ENCODE data around the gene ADRA2C.

DNA sequence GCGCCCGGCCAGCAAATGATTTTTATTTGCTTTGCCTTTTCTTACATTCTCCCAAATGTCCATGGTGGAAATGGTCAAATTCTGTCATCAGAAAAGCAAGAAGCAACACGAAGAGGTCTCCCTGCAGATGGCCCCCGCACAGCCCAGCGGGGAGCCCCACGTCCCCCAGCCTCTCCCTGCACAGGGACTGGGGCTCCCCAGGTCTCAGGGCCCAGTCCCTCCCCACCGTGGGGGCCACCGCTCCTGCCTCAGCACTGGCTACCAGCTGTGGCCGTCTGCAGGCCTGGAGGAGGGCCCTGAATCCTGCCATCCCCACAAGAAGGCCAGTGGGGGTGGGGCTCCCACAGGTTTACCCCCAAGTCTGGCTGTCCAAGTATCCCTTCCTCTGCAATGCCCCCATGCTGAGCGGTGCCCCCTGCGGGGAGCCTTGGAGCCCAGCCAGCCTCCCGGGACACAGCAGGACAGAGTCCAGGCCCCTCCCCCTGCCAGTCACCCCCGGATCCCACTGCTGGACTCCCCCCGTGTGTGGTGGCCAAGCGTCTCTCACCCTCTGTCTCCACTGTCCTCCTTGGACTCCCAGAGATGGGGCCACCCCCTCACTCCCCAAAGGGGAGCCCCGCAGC lies 38.2 kb upstream of the ADRA2C start:
- TF ChIP-seq POLR2A (IDR thresholded peaks at IDR 0.05) (no peak), POLR2AphosphoS5 (IDR thresholded peaks at IDR 0.05) (no peak)
